HepG2 (cell line): ENCODE data around the gene PRKCZ. TPM values are rescaled to one million over a fixed set of nuclear protein-coding genes. Genes with fewer than 3 reads are reported as not detected.

Source experiments
- EEA1 ChIP-seq: sonication (generic); formaldehyde crosslinking; IDR thresholded peaks from 2 replicates; pipeline ENCODE4 v1.5.1; 2020; ENCODE audit warnings: mild to moderate bottlenecking, missing genetic modification reagents, borderline replicate concordance
- ETV6 ChIP-seq: sonication (generic); formaldehyde crosslinking; conservative IDR thresholded peaks from 2 replicates; pipeline ENCODE4 v1.4.0; 2020; ENCODE audit warnings: missing genetic modification reagents
- FOXA1 ChIP-seq, 2 experiments: fragments of 450-650 bp in 1 of 2; sonication (generic) in 1 of 2; formaldehyde crosslinking in 1 of 2; IDR thresholded peaks; 2 replicates each; pipeline versions ENCODE4 v1.4.0 to v1.6.1; 2016 to 2020; ENCODE audit warnings: missing genetic modification reagents in 1 of 2
- FOXK2 ChIP-seq: fragments of 450-650 bp; IDR thresholded peaks from 2 replicates; pipeline ENCODE4 v1.6.1; 2016
- HOXA9 ChIP-seq: sonication (generic); formaldehyde crosslinking; IDR thresholded peaks from 2 replicates; pipeline ENCODE4 v1.8.1; 2022; ENCODE audit warnings: missing genetic modification reagents, mild to moderate bottlenecking, moderate library complexity, borderline replicate concordance
- NFE2L1 ChIP-seq: sonication (generic); formaldehyde crosslinking; IDR thresholded peaks from 2 replicates; pipeline ENCODE4 v1.4.0; 2020; ENCODE audit warnings: missing genetic modification reagents, mild to moderate bottlenecking, borderline replicate concordance
- PCBP2 ChIP-seq: fragments of 200-400 bp; formaldehyde crosslinking; optimal IDR thresholded peaks from 2 replicates; pipeline ENCODE3; 2018; ENCODE audit warnings: low read length, low read depth; ENCODE audit not compliant: poor library complexity, severe bottlenecking
- SPEN ChIP-seq: sonication (generic); formaldehyde crosslinking; IDR thresholded peaks from 2 replicates; pipeline ENCODE4 v1.5.1; 2020; ENCODE audit warnings: low read depth, mild to moderate bottlenecking, missing genetic modification reagents
- SRY ChIP-seq: sonication (generic); formaldehyde crosslinking; IDR thresholded peaks from 2 replicates; pipeline ENCODE4 v1.8.0; 2022; ENCODE audit warnings: mild to moderate bottlenecking, missing genetic modification reagents
- polyA plus RNA-seq, 8 experiments: library from polyadenylated mRNA; depleted of rRNA in 3 of 8; stranded (reverse) in 7 of 8; unstranded in 1 of 8; fragments of >200 nt; fragmentation: Illumina TruSeq in 4 of 8; extraction: Trizol in 4 of 8; gene quantifications; 2 replicates each; pipeline versions ENCODE4 v1.2.1 to v1.2.3, GENCODE V29; 2011 to 2016; ENCODE audit warnings: low read depth in 4 of 8, missing spikeins in 1 of 8, mixed read lengths in 1 of 8; ENCODE audit not compliant: insufficient read depth in 1 of 8
- total RNA-seq, 5 experiments: library from RNA; depleted of rRNA; stranded (reverse); fragments of >200 nt; fragmentation: Illumina TruSeq; extraction: Trizol; gene quantifications; 2 replicates each; pipeline ENCODE4 v1.2.3, GENCODE V29; 2016; ENCODE audit warnings: low read depth in 1 of 5
- TF ChIP-seq, protein P1 (sequence below): sonication (generic); formaldehyde crosslinking; IDR thresholded peaks from 2 replicates; pipeline ENCODE4 v1.4.0; 2020; ENCODE audit warnings: missing genetic modification reagents, borderline replicate concordance
- TF ChIP-seq, protein P2 (sequence below): sonication (generic); formaldehyde crosslinking; IDR thresholded peaks from 2 replicates; pipeline ENCODE4 v1.8.0; 2022; ENCODE audit warnings: mild to moderate bottlenecking, missing genetic modification reagents, borderline replicate concordance
- TF ChIP-seq, protein P3 (sequence below): sonication (generic); formaldehyde crosslinking; IDR thresholded peaks from 2 replicates; pipeline ENCODE4 v1.5.1; 2020; ENCODE audit warnings: mild to moderate bottlenecking, missing genetic modification reagents, moderate library complexity
- TF ChIP-seq, protein P4 (sequence below): sonication (generic); formaldehyde crosslinking; IDR thresholded peaks from 2 replicates; pipeline ENCODE4 v1.5.0; 2020; ENCODE audit warnings: missing genetic modification reagents
- TF ChIP-seq, protein P5 (sequence below): conservative IDR thresholded peaks from 2 replicates; pipeline ENCODE4 v1.6.1; 2018; ENCODE audit warnings: missing genetic modification reagents

PRKCZ gene
- total and polyA plus RNA-seq, 2 of the 13 experiments (the other 11 are each of a cell fraction or from before 2014, with no cell fraction given), result 34.7 to 85.2 TPM

DNA sequence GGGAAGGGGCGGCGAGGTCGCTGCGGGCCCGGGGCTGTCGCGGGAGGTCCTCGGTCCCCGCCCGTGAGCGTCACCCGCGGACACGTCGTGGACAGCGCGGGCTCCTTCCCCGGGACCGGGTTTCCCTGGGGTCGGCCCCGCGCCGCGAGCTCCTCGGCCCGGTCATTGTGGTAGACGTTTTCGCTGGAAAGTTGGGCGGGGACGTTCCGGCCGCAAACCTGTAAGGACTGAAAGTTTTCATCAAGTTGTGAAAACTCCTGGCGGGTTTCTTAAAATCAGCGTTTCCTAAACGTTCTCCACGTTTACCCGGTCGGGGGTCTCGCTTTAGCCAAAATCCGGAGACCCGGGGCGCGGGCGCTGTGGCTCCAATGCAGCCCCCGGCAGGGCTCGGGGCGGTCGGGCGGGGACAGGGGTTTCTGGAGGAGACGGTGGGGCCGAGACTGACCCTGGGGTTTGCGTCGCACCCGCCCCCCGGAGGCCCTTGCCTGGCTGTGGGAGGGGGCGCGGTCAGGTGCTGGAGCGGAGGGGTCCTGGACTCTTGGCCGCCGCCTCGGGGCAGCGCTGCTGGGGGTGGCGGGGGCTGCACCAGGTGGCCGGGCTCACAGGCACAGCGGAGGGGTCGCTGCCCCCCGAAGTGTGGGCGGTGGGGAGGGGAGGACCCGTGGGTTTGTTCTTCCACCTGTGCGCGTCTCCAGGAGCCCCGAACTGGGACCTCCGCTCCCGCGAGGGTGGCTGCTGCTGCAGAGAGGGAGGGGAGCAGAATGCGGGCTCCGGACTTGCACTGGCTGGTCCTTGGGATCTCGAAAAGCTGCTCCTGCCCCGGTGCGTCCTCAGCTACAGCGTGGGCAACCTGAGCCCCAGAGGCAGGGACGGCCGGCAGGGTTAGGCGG lies 827 bp downstream of the PRKCZ start (continued):
- TF ChIP-seq PCBP2, result no peak
- TF ChIP-seq, protein P1, sequence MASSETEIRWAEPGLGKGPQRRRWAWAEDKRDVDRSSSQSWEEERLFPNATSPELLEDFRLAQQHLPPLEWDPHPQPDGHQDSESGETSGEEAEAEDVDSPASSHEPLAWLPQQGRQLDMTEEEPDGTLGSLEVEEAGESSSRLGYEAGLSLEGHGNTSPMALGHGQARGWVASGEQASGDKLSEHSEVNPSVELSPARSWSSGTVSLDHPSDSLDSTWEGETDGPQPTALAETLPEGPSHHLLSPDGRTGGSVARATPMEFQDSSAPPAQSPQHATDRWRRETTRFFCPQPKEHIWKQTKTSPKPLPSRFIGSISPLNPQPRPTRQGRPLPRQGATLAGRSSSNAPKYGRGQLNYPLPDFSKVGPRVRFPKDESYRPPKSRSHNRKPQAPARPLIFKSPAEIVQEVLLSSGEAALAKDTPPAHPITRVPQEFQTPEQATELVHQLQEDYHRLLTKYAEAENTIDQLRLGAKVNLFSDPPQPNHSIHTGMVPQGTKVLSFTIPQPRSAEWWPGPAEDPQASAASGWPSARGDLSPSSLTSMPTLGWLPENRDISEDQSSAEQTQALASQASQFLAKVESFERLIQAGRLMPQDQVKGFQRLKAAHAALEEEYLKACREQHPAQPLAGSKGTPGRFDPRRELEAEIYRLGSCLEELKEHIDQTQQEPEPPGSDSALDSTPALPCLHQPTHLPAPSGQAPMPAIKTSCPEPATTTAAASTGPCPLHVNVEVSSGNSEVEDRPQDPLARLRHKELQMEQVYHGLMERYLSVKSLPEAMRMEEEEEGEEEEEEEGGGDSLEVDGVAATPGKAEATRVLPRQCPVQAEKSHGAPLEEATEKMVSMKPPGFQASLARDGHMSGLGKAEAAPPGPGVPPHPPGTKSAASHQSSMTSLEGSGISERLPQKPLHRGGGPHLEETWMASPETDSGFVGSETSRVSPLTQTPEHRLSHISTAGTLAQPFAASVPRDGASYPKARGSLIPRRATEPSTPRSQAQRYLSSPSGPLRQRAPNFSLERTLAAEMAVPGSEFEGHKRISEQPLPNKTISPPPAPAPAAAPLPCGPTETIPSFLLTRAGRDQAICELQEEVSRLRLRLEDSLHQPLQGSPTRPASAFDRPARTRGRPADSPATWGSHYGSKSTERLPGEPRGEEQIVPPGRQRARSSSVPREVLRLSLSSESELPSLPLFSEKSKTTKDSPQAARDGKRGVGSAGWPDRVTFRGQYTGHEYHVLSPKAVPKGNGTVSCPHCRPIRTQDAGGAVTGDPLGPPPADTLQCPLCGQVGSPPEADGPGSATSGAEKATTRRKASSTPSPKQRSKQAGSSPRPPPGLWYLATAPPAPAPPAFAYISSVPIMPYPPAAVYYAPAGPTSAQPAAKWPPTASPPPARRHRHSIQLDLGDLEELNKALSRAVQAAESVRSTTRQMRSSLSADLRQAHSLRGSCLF, result no peak
- TF ChIP-seq FOXA1 (IDR thresholded peaks at IDR 0.05), result no peak
- TF ChIP-seq FOXA1 (CRISPR knock-in tag; IDR thresholded peaks at IDR 0.05), result no peak
- TF ChIP-seq HOXA9 (CRISPR knock-in tag), result 0 out of 2 replicates have a peak, but pooled peaks have one; percentile 27
- TF ChIP-seq EEA1 (CRISPR knock-in tag), result peak; percentile 52; the same call in 1 of the 2 replicates
- no peak for TF ChIP-seq NFE2L1 (CRISPR knock-in tag)
- TF ChIP-seq, protein P2, sequence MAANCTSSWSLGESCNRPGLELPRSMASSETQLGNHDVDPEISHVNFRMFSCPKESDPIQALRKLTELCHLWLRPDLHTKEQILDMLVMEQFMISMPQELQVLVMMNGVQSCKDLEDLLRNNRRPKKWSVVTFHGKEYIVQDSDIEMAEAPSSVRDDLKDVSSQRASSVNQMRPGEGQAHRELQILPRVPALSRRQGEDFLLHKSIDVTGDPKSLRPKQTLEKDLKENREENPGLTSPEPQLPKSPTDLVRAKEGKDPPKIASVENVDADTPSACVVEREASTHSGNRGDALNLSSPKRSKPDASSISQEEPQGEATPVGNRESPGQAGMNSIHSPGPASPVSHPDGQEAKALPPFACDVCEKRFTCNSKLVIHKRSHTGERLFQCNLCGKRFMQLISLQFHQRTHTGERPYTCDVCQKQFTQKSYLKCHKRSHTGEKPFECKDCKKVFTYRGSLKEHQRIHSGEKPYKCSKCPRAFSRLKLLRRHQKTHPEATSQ (CRISPR knock-in tag), result no peak
- TF ChIP-seq ETV6 (CRISPR knock-in tag), result no peak
- TF ChIP-seq, protein P3, sequence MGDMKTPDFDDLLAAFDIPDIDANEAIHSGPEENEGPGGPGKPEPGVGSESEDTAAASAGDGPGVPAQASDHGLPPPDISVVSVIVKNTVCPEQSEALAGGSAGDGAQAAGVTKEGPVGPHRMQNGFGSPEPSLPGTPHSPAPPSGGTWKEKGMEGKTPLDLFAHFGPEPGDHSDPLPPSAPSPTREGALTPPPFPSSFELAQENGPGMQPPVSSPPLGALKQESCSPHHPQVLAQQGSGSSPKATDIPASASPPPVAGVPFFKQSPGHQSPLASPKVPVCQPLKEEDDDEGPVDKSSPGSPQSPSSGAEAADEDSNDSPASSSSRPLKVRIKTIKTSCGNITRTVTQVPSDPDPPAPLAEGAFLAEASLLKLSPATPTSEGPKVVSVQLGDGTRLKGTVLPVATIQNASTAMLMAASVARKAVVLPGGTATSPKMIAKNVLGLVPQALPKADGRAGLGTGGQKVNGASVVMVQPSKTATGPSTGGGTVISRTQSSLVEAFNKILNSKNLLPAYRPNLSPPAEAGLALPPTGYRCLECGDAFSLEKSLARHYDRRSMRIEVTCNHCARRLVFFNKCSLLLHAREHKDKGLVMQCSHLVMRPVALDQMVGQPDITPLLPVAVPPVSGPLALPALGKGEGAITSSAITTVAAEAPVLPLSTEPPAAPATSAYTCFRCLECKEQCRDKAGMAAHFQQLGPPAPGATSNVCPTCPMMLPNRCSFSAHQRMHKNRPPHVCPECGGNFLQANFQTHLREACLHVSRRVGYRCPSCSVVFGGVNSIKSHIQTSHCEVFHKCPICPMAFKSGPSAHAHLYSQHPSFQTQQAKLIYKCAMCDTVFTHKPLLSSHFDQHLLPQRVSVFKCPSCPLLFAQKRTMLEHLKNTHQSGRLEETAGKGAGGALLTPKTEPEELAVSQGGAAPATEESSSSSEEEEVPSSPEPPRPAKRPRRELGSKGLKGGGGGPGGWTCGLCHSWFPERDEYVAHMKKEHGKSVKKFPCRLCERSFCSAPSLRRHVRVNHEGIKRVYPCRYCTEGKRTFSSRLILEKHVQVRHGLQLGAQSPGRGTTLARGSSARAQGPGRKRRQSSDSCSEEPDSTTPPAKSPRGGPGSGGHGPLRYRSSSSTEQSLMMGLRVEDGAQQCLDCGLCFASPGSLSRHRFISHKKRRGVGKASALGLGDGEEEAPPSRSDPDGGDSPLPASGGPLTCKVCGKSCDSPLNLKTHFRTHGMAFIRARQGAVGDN (CRISPR knock-in tag), result peak; percentile 40
- TF ChIP-seq FOXK2, result no peak
- no peak for TF ChIP-seq SPEN (CRISPR knock-in tag)
- TF ChIP-seq, protein P4, sequence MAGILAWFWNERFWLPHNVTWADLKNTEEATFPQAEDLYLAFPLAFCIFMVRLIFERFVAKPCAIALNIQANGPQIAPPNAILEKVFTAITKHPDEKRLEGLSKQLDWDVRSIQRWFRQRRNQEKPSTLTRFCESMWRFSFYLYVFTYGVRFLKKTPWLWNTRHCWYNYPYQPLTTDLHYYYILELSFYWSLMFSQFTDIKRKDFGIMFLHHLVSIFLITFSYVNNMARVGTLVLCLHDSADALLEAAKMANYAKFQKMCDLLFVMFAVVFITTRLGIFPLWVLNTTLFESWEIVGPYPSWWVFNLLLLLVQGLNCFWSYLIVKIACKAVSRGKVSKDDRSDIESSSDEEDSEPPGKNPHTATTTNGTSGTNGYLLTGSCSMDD (CRISPR knock-in tag), result no peak
- TF ChIP-seq, protein P5, sequence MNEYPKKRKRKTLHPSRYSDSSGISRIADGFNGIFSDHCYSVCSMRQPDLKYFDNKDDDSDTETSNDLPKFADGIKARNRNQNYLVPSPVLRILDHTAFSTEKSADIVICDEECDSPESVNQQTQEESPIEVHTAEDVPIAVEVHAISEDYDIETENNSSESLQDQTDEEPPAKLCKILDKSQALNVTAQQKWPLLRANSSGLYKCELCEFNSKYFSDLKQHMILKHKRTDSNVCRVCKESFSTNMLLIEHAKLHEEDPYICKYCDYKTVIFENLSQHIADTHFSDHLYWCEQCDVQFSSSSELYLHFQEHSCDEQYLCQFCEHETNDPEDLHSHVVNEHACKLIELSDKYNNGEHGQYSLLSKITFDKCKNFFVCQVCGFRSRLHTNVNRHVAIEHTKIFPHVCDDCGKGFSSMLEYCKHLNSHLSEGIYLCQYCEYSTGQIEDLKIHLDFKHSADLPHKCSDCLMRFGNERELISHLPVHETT (CRISPR knock-in tag), result no peak
- TF ChIP-seq SRY (CRISPR knock-in tag), result 0 out of 2 replicates have a peak, but pooled peaks have one; percentile 48
